SK-N-SH treated with all-trans-retinoic acid at 6 μM for 48 hours (cell line): Measurements from ENCODE around the gene ASCL4.

ENCODE experiments used
- ATAC-seq: fragments of 200-7000 bp; cut with Tn5 transposase; 3 replicates; pipeline ENCODE4 v1.9.1; 2020; ENCODE audit warnings: mild to moderate bottlenecking, moderate library complexity
- ARNTL ChIP-seq: fragments of 450-650 bp; formaldehyde crosslinking; IDR thresholded peaks from 2 replicates; pipeline ENCODE4 v1.5.0; 2020; ENCODE audit warnings: low read depth, mild to moderate bottlenecking, moderate library complexity, borderline replicate concordance
- BACH2 ChIP-seq: fragments of 250-450 bp; sonication (Bioruptor Pico); IDR thresholded peaks from 2 replicates; pipeline ENCODE4 v1.9.0; 2021; ENCODE audit warnings: mild to moderate bottlenecking, borderline replicate concordance
- CSDC2 ChIP-seq: fragments of 250-450 bp; sonication (Bioruptor Pico); IDR thresholded peaks from 2 replicates; pipeline ENCODE4 v1.5.0; 2020; ENCODE audit warnings: mild to moderate bottlenecking, moderate library complexity
- CSRNP3 ChIP-seq: fragments of 250-450 bp; sonication (Bioruptor Pico); IDR thresholded peaks from 2 replicates; pipeline ENCODE4 v1.5.1; 2021; ENCODE audit warnings: mild to moderate bottlenecking, moderate library complexity
- ESRRG ChIP-seq: fragments of 250-450 bp; sonication (Bioruptor Pico); IDR thresholded peaks from 2 replicates; pipeline ENCODE4 v1.6.1; 2021; ENCODE audit warnings: mild to moderate bottlenecking
- ISL1 ChIP-seq: fragments of 250-450 bp; sonication (Bioruptor Pico); IDR thresholded peaks from 2 replicates; pipeline ENCODE4 v2.1.2; 2022; ENCODE audit warnings: mild to moderate bottlenecking, moderate library complexity
- OSR1 ChIP-seq: fragments of 250-450 bp; sonication (Bioruptor Pico); IDR thresholded peaks from 2 replicates; pipeline ENCODE4 v1.8.0; 2022; ENCODE audit warnings: moderate library complexity, mild to moderate bottlenecking, inconsistent platforms
- RARB ChIP-seq: fragments of 250-450 bp; sonication (Bioruptor Pico); IDR thresholded peaks from 2 replicates; pipeline ENCODE4 v1.8.0; 2021; ENCODE audit warnings: mild to moderate bottlenecking, moderate library complexity
- TCF4 ChIP-seq: fragments of 250-450 bp; sonication (Bioruptor Pico); IDR thresholded peaks from 2 replicates; pipeline ENCODE4 v1.8.0; 2021; ENCODE audit warnings: mild to moderate bottlenecking, moderate library complexity, borderline replicate concordance
- TOX ChIP-seq: fragments of 250-450 bp; sonication (Bioruptor Pico); IDR thresholded peaks from 2 replicates; pipeline ENCODE4 v1.8.0; 2021; ENCODE audit warnings: mild to moderate bottlenecking, moderate library complexity, borderline replicate concordance
- ZC3H10 ChIP-seq: fragments of 250-450 bp; sonication (Bioruptor Pico); IDR thresholded peaks from 2 replicates; pipeline ENCODE4 v1.5.1; 2021; ENCODE audit warnings: mild to moderate bottlenecking, moderate library complexity
- ZFP30 ChIP-seq: fragments of 450-650 bp; formaldehyde crosslinking; IDR thresholded peaks from 2 replicates; pipeline ENCODE4 v1.5.0; 2022; ENCODE audit warnings: mild to moderate bottlenecking, moderate library complexity
- ZNF565 ChIP-seq: fragments of 450-650 bp; formaldehyde crosslinking; conservative IDR thresholded peaks from 2 replicates; pipeline ENCODE4 v1.5.0; 2020; ENCODE audit warnings: low read depth, mild to moderate bottlenecking, moderate library complexity
- ZNF8 ChIP-seq: fragments of 450-650 bp; formaldehyde crosslinking; IDR thresholded peaks from 2 replicates; pipeline ENCODE4 v1.5.0; 2020; ENCODE audit warnings: mild to moderate bottlenecking, moderate library complexity
- TF ChIP-seq, protein P1 (sequence below): fragments of 250-450 bp; sonication (Bioruptor Pico); IDR thresholded peaks from 2 replicates; pipeline ENCODE4 v1.5.0; 2020; ENCODE audit warnings: mild to moderate bottlenecking, moderate library complexity
- TF ChIP-seq, protein P2 (sequence below): fragments of 250-450 bp; sonication (Bioruptor Pico); IDR thresholded peaks from 2 replicates; pipeline ENCODE4 v1.8.0; 2020; ENCODE audit warnings: mild to moderate bottlenecking, moderate library complexity, borderline replicate concordance

Gene ASCL4

GRCh38 chr12:107817250-107817649 lies 42.7 kb downstream of the ASCL4 start:
- no peak for ATAC-seq

DNA sequence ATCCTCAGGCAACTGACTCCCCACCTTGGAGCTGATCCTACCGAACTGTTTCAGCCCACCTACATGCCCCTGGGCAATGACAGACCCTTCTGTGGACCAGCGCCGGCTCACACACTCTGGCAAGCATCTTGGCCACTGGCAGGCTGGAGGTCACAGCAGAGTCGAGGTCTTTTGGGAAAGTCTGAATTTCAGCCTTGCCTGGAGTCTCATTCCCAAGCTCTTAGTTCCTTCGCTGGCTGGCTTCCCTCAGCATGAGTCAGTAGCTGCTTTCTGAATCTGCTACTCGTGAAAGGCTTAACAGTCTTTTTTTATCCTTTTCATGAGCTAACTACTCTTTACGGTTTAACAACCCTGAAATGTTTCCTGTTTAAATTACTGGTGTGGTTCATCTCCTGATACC lies 44.5 kb downstream of the ASCL4 start:
- TF ChIP-seq ZC3H10 (no peak), RARB (no peak), ARNTL (CRISPR knock-in tag) (no peak), BACH2 (CRISPR knock-in tag) (no peak), ZFP30 (CRISPR knock-in tag) (no peak), ZNF565 (no peak), TCF4 (CRISPR knock-in tag) (no peak), TOX (CRISPR knock-in tag) (no peak), ISL1 (CRISPR knock-in tag) (no peak), CSRNP3 (CRISPR knock-in tag) (no peak), ZNF8 (CRISPR knock-in tag) (no peak)
- TF ChIP-seq, protein P1, sequence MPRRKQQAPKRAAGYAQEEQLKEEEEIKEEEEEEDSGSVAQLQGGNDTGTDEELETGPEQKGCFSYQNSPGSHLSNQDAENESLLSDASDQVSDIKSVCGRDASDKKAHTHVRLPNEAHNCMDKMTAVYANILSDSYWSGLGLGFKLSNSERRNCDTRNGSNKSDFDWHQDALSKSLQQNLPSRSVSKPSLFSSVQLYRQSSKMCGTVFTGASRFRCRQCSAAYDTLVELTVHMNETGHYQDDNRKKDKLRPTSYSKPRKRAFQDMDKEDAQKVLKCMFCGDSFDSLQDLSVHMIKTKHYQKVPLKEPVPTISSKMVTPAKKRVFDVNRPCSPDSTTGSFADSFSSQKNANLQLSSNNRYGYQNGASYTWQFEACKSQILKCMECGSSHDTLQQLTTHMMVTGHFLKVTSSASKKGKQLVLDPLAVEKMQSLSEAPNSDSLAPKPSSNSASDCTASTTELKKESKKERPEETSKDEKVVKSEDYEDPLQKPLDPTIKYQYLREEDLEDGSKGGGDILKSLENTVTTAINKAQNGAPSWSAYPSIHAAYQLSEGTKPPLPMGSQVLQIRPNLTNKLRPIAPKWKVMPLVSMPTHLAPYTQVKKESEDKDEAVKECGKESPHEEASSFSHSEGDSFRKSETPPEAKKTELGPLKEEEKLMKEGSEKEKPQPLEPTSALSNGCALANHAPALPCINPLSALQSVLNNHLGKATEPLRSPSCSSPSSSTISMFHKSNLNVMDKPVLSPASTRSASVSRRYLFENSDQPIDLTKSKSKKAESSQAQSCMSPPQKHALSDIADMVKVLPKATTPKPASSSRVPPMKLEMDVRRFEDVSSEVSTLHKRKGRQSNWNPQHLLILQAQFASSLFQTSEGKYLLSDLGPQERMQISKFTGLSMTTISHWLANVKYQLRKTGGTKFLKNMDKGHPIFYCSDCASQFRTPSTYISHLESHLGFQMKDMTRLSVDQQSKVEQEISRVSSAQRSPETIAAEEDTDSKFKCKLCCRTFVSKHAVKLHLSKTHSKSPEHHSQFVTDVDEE: no peak
- TF ChIP-seq, protein P2, sequence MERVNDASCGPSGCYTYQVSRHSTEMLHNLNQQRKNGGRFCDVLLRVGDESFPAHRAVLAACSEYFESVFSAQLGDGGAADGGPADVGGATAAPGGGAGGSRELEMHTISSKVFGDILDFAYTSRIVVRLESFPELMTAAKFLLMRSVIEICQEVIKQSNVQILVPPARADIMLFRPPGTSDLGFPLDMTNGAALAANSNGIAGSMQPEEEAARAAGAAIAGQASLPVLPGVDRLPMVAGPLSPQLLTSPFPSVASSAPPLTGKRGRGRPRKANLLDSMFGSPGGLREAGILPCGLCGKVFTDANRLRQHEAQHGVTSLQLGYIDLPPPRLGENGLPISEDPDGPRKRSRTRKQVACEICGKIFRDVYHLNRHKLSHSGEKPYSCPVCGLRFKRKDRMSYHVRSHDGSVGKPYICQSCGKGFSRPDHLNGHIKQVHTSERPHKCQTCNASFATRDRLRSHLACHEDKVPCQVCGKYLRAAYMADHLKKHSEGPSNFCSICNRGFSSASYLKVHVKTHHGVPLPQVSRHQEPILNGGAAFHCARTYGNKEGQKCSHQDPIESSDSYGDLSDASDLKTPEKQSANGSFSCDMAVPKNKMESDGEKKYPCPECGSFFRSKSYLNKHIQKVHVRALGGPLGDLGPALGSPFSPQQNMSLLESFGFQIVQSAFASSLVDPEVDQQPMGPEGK (CRISPR knock-in tag): no peak
- no peak for ATAC-seq

More at GRCh38 chr12:107817250-107817649, 42.7 kb downstream of the ASCL4 start:
- no peak for TF ChIP-seq ZC3H10

DNA sequence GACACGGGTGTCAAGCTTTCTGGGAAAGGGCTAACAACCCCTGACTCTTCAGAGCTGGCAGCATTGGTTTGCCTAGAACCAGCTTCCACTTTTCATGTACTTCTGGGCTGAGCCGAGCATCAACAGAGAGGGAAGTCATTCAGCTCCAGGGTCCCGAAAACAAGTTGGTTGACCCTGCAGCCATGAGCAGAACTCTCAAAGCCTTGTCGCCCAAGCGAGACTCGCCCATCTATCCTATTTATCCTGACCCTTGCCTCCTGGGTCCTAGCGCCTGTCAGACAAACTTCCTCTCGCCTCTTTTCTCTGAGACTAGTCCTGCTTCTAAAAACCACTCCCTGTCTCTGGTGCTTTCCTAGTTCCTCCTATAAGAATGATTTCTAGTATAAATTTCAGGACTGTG lies 47.9 kb downstream of the ASCL4 start:
- no peak for TF ChIP-seq OSR1 (CRISPR knock-in tag)
- TF ChIP-seq, protein P2 (CRISPR knock-in tag): no peak
- no peak for TF ChIP-seq CSDC2 (CRISPR knock-in tag)
- TF ChIP-seq ZC3H10: no peak
- TF ChIP-seq ESRRG (CRISPR knock-in tag): no peak
- TF ChIP-seq TCF4 (CRISPR knock-in tag): no peak
- no peak for TF ChIP-seq ZFP30 (CRISPR knock-in tag)
- TF ChIP-seq CSRNP3 (CRISPR knock-in tag): no peak
- no peak for TF ChIP-seq ARNTL (CRISPR knock-in tag)
- no peak for ATAC-seq
